Measurements from ENCODE around the gene MND1. TPM values are rescaled to one million over a fixed set of nuclear protein-coding genes. Genes with fewer than 3 reads are reported as not detected.
"Not testable (repeated sequence)": the region's sequence is repeated elsewhere in the genome, so short reads cannot be mapped to it uniquely, and the experiment has no call there.

MND1 gene
- polyA plus RNA-seq, 12 donors, result 3.9 to 11.7 (median 6.8) TPM; not detected in 2

GRCh38 chr4:153399358-153399757 is 54.9 kb downstream of the MND1 start:
- no peak for DNase-seq

GRCh38 chr4:153401501-153401900 is 57.0 kb downstream of the MND1 start:
- DNase-seq, result no peak

- DNase-seq, result no peak
Observed at GRCh38 chr4:153402366-153402765, 57.9 kb downstream of the MND1 start.

- DNase-seq, result no peak
Observed at GRCh38 chr4:153403726-153404125, 59.2 kb downstream of the MND1 start.

GRCh38 chr4:153407906-153408305 is 63.4 kb downstream of the MND1 start:
- no peak for DNase-seq

GRCh38 chr4:153408932-153409331 is 64.4 kb downstream of the MND1 start:
- no peak for DNase-seq

- no peak for DNase-seq
Observed at GRCh38 chr4:153409412-153409811, 64.9 kb downstream of the MND1 start.

- peak; percentile 27 for DNase-seq
Observed at GRCh38 chr4:153409924-153410501, 65.5 kb downstream of the MND1 start.

- no peak for DNase-seq
Observed at GRCh38 chr4:153413842-153414241, 69.4 kb downstream of the MND1 start.

- DNase-seq, result not testable (repeated sequence)
Observed at GRCh38 chr4:153416456-153416855, 72.0 kb downstream of the MND1 start.

GRCh38 chr4:153418121-153418520 is 73.6 kb downstream of the MND1 start:
- no peak for DNase-seq

- no peak for DNase-seq
Observed at GRCh38 chr4:153418558-153418957, 74.1 kb downstream of the MND1 start.

GRCh38 chr4:153419029-153419428 is 74.5 kb downstream of the MND1 start:
- no peak for DNase-seq

GRCh38 chr4:153419673-153420278 is 75.3 kb downstream of the MND1 start:
- DNase-seq, result no peak

- no peak for DNase-seq
Observed at GRCh38 chr4:153420361-153420760, 75.9 kb downstream of the MND1 start.

- DNase-seq, result no peak
Observed at GRCh38 chr4:153421941-153422340, 77.5 kb downstream of the MND1 start.

GRCh38 chr4:153426207-153426885 is 81.9 kb downstream of the MND1 start:
- peak; percentile 39 for DNase-seq

GRCh38 chr4:153427363-153428071 is 83.0 kb downstream of the MND1 start:
- no peak for DNase-seq

- DNase-seq, result no peak
Observed at GRCh38 chr4:153428941-153429475, 84.5 kb downstream of the MND1 start.

- DNase-seq, result no peak
Observed at GRCh38 chr4:153432965-153433753, 88.7 kb downstream of the MND1 start.

GRCh38 chr4:153433754-153434105 is 89.2 kb downstream of the MND1 start:
- no peak for DNase-seq

GRCh38 chr4:153434190-153434589 is 89.7 kb downstream of the MND1 start:
- no peak for DNase-seq

All from muscle of arm (tissue), 12 donors.